T-helper 2 cell (primary cell): Measurements from ENCODE around the gene VMAC.

Experiments used
- DNase-seq, 5 experiments: peaks; one replicate each; pipeline versions ENCODE4 v3.0.0 to v3.0.0-alpha.2; 2012 to 2022

VMAC gene

GRCh38 chr19:5931251-5931650, 26.6 kb downstream of the VMAC start:
- no peak for DNase-seq

GRCh38 chr19:5932146-5932545, 27.5 kb downstream of the VMAC start:
- DNase-seq: no peak

GRCh38 chr19:5932609-5933262, 28.1 kb downstream of the VMAC start:
- no peak for DNase-seq

- DNase-seq: no peak
Observed at GRCh38 chr19:5933391-5934068, 28.9 kb downstream of the VMAC start.

- no peak for DNase-seq
Observed at GRCh38 chr19:5934069-5934401, 29.4 kb downstream of the VMAC start.

GRCh38 chr19:5934774-5935472, 30.3 kb downstream of the VMAC start:
- no peak for DNase-seq

- DNase-seq: no peak
Observed at GRCh38 chr19:5935473-5936291, 31.0 kb downstream of the VMAC start.

- DNase-seq: no peak
Observed at GRCh38 chr19:5936292-5936592, 31.6 kb downstream of the VMAC start.

- no peak for DNase-seq
Observed at GRCh38 chr19:5937550-5937949, 32.9 kb downstream of the VMAC start.

GRCh38 chr19:5940260-5941208, 35.9 kb downstream of the VMAC start:
- no peak for DNase-seq

- DNase-seq: no peak
Observed at GRCh38 chr19:5941673-5942072, 37.0 kb downstream of the VMAC start.

- DNase-seq: no peak
Observed at GRCh38 chr19:5943045-5943444, 38.4 kb downstream of the VMAC start.

GRCh38 chr19:5943623-5944022, 39.0 kb downstream of the VMAC start:
- DNase-seq: no peak

GRCh38 chr19:5947435-5947834, 42.8 kb downstream of the VMAC start:
- no peak for DNase-seq

GRCh38 chr19:5948752-5949564, 44.3 kb downstream of the VMAC start:
- DNase-seq: peak in 1 of 5 experiments; percentile 17

GRCh38 chr19:5949792-5950305, 45.2 kb downstream of the VMAC start:
- peak in 2 of 5 experiments; percentile 15 to 40 for DNase-seq

- DNase-seq: no peak
Observed at GRCh38 chr19:5950741-5951140, 46.1 kb downstream of the VMAC start.

GRCh38 chr19:5951338-5951861, 46.7 kb downstream of the VMAC start:
- no peak for DNase-seq

- no peak for DNase-seq
Observed at GRCh38 chr19:5952193-5953029, 47.7 kb downstream of the VMAC start.
